ENCODE data around the gene C6orf15. TPM values are rescaled to one million over a fixed set of nuclear protein-coding genes. Genes with fewer than 3 reads are reported as not detected.

Gene C6orf15
- total and polyA plus RNA-seq, 4 donors = not detected

DNA sequence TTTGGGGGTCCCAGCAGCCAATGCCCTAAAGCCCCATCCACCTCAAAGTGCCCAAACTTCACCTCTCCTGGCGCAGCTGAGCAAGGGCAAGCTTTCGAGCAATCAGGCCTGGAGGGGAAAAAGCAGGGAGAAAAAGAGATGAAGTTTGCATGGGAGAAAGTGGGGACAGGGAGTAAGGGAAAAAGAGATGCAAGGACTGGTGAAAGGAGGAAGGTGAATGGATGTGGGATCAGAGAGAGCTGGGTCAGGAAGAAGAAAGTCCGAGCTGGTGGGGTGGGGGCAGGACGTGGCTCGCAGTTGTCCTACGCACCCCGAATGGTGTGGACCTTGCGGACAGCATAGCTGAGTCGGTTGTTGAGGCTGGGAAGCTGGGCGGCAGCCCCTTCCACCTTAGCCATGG is 33.0 kb upstream of the C6orf15 start:
- H3K36me3 ChIP-seq (ENCODE audit: control insufficient read depth in 4 of 4, insufficient read depth in 3 of 4, low read depth in 1 of 4, low read length in 3 of 4) = peaks cover 0 to 8% (median 5%) of the 10 kb centered on the region in 4 donors
- 97% methylated on average over 10 of the region's 10 CpGs for WGBS
- peaks cover 0 to 6% (median 5%) of the 10 kb centered on the region in 4 donors for H3K4me1 ChIP-seq (ENCODE audit: control insufficient read depth in 4 of 4, insufficient read depth in 4 of 4, low read length in 3 of 4)
- H3K4me3 ChIP-seq (ENCODE audit: low read depth in 1 of 3, low read length in 3 of 3) = no peak overlapping the region
- no peak overlapping the region for H3K9ac ChIP-seq (ENCODE audit: low read depth in 1 of 2, low read length in 2 of 2)
- H3K27ac ChIP-seq (ENCODE audit: low read depth in 1 of 2, low read length in 2 of 2) = no peak overlapping the region
- no peaks in the 10 kb centered on the region for H3K9me3 ChIP-seq (ENCODE audit: control insufficient read depth in 4 of 4, low read length in 3 of 4)
- TF ChIP-seq RXRA (IDR thresholded peaks at IDR 0.05) (no peak), RAD21 (IDR thresholded peaks at IDR 0.05) (no peak), HNF4G (IDR thresholded peaks at IDR 0.05) (no peak), JUND (IDR thresholded peaks at IDR 0.05) (no peak), YY1 (IDR thresholded peaks at IDR 0.05) (no peak), MAX (IDR thresholded peaks at IDR 0.05) (no peak), TAF1 (conservative IDR thresholded peaks at IDR 0.05) (no peak), FOXA1 (IDR thresholded peaks at IDR 0.05) (no peak), SP1 (IDR thresholded peaks at IDR 0.05) (no peak), GABPA (IDR thresholded peaks at IDR 0.05 in 1 of 2, conservative IDR thresholded peaks at IDR 0.05 in 1 of 2) (no peak), EGR1 (IDR thresholded peaks at IDR 0.05; ENCODE audit: low read depth in 2 of 2) (no peak), HNF4A (conservative IDR thresholded peaks at IDR 0.05) (no peak), REST (IDR thresholded peaks at IDR 0.05) (no peak), FOXA2 (IDR thresholded peaks at IDR 0.05) (no peak), NR2F2 (IDR thresholded peaks at IDR 0.05) (no peak)
- TF ChIP-seq, protein P1, sequence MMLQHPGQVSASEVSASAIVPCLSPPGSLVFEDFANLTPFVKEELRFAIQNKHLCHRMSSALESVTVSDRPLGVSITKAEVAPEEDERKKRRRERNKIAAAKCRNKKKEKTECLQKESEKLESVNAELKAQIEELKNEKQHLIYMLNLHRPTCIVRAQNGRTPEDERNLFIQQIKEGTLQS (IDR thresholded peaks at IDR 0.05) = no peak
- TF ChIP-seq, protein P2, sequence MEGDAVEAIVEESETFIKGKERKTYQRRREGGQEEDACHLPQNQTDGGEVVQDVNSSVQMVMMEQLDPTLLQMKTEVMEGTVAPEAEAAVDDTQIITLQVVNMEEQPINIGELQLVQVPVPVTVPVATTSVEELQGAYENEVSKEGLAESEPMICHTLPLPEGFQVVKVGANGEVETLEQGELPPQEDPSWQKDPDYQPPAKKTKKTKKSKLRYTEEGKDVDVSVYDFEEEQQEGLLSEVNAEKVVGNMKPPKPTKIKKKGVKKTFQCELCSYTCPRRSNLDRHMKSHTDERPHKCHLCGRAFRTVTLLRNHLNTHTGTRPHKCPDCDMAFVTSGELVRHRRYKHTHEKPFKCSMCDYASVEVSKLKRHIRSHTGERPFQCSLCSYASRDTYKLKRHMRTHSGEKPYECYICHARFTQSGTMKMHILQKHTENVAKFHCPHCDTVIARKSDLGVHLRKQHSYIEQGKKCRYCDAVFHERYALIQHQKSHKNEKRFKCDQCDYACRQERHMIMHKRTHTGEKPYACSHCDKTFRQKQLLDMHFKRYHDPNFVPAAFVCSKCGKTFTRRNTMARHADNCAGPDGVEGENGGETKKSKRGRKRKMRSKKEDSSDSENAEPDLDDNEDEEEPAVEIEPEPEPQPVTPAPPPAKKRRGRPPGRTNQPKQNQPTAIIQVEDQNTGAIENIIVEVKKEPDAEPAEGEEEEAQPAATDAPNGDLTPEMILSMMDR (IDR thresholded peaks at IDR 0.05; ENCODE audit: low read depth, low read length, missing input control) = no peak
- TF ChIP-seq, protein P3, sequence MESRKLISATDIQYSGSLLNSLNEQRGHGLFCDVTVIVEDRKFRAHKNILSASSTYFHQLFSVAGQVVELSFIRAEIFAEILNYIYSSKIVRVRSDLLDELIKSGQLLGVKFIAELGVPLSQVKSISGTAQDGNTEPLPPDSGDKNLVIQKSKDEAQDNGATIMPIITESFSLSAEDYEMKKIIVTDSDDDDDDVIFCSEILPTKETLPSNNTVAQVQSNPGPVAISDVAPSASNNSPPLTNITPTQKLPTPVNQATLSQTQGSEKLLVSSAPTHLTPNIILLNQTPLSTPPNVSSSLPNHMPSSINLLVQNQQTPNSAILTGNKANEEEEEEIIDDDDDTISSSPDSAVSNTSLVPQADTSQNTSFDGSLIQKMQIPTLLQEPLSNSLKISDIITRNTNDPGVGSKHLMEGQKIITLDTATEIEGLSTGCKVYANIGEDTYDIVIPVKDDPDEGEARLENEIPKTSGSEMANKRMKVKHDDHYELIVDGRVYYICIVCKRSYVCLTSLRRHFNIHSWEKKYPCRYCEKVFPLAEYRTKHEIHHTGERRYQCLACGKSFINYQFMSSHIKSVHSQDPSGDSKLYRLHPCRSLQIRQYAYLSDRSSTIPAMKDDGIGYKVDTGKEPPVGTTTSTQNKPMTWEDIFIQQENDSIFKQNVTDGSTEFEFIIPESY (IDR thresholded peaks at IDR 0.05) = no peak
- no peak for DNase-seq (ENCODE audit: low spot score)
- H3K27me3 ChIP-seq (ENCODE audit: control insufficient read depth in 4 of 4, insufficient read depth in 4 of 4, low read length in 3 of 4) = no peaks in the 10 kb centered on the region
